HG02885 (cell line): Measurements from ENCODE around the gene CNTLN.
"Not testable (repeated sequence)": the region's sequence is repeated elsewhere in the genome, so short reads cannot be mapped to it uniquely, and the experiment has no call there.

Experiments
- ATAC-seq: cut with Tn5 transposase; IDR thresholded peaks from one replicate; pipeline ENCODE4 v1.9.1; 2021; ENCODE audit warnings: mild to moderate bottlenecking; ENCODE audit not compliant: unreplicated experiment, poor library complexity

The CNTLN gene

DNA sequence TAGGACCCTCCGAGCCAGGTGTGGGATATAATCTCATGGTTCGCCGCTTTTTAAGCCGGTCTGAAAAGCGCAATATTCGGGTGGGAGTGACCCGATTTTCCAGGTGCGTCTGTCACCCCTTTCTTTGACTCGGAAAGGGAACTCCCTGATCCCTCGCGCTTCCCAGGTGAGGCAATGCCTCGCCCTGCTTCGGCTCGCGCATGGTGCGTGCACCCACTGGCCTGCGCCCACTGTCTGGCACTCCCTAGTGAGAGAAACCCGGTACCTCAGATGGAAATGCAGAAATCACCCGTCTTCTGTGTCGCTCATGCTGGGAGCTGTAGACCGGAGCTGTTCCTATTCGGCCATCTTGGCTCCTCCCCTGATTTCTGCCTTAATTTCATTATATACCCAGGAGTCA is 155.8 kb downstream of the CNTLN start:
- ATAC-seq, result not testable (repeated sequence)

DNA sequence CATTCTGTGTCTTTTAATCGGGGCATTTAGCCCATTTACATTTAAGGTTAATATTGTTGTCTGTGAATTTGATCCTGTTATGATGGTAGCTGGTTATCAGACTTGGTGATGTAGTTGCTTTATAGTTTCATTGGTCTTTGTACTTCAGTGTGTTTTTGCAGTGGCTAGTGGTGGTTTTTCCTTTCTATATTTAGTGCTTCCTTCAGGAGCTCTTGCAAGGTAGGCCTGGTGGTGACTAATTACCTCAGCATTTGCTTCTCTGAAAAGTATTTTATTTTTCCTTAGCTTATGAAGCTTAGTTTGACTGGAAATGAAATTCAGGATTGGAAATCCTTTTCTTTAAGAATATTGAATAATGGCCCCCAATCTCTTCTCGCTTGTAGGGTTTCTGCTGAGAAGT is 156.9 kb downstream of the CNTLN start:
- no peak for ATAC-seq

DNA sequence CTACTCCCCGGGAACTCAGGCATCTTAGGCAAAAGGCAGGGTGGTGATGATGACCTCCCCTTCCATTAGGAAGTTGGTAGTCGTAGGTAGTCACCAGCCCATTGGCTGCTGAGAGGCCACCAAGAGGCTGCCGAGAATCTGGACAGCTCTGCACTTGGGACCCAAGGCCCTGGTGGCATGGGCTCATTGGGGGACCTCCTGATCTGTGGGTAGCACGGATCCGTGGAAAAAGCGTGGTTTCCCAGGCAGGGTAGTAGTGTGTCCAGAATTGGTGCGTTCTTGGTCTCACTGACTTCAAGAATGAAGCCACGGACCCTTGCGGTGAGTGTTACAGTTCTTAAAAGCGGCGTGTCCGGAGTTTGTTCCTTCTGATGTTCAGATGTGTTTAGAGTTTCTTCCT is 158.8 kb downstream of the CNTLN start:
- ATAC-seq, result no peak

DNA sequence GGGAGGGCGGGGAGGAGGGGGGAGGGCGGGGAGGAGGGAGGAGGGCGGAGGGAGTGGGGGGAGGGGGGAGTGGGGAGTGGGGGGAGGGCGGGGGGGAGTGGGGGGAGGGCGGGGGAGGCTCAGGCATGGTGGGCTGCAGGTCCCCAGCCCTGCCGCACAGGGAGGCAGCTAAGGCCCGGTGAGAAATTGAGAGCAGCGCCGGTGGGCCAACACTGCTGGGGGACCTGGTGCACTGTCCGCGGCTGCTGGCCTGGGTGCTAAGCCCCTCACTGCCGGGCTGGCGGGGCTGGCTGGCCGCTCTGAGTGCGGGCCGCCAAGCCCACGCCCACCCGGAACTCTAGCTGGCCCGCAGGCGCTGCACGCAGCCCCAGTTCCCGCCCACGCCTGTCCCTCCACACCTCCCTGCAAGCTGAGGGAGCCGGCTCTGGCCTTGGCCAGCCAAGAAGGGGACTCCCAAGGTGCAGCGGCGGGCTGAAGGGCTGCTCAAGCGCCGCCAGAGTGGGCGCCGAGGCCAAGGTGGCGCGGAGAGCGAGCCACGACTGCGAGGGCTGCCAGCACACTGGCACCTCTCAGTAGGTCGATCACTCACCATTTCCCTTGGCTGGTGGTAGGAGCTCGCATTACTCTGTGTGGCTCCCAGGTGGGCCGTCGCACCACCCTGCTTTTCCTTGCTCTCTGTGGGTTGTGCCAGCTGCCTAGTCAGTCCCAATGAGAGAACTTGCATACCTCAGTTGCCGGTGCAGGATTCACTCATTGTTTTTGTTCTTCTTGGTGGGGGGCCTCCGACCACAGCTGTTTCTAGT is 160.2 kb downstream of the CNTLN start:
- ATAC-seq, result no peak

DNA sequence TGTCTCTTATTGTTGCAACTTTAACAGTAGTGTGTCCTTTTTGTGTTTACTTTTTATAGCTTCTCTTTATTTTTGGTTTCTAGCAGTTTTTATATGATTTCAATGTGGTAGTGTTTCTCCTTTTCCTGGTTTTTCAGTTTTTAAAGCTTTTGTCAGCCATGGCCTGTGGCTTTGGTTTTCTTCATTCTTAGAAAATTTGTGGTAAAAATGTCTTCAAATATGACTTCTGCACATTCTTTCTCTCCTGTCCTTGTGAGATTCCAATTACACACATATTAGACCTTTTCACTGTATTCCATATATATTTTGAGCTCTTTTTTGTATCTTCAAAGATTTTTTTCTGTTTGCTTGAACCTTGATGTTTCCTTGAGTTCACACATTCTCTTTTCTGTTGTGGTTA is 180.5 kb downstream of the CNTLN start:
- no peak for ATAC-seq

DNA sequence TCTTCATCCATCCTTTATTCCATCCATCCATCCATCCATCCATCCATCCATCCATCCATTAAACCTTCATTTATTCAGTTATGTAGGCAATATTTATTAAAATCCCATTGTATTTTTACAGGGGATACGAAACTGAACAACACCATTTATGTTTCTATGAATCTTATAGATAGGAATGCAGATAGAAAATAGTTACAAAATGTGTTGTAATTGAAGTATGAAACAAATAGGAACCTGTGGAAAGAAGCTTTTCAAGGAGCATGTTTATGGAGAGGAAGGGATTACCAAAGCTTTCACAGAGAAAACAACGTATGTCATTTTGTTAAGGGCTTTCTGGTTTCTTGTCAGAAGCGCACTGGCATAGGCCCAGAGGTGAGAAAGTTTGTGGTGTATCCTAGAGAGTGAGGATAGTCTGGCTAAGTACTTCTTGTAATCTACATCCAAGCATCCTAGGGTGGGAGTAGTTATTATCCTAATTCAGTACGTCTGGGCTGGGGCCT is 184.0 kb downstream of the CNTLN start:
- no peak for ATAC-seq

DNA sequence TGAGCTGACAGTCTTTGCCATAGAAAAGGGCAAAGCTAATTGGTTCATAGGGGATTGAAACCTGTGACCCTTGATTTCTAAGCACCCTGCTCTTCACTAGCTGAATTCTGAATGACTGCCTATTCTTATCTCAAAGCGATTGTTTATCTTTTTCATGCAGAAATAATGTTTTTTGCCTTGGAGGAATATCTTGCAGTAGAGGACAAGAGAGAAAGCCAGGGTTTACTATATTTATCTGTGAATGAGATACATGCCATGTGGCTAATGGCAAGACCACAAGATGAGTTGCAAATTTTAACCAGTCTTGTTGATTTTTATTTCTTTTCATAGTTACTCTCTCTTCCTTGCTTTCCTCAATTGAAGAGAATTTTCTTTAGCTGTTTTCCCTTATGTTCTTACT is 185.0 kb downstream of the CNTLN start:
- no peak for ATAC-seq

DNA sequence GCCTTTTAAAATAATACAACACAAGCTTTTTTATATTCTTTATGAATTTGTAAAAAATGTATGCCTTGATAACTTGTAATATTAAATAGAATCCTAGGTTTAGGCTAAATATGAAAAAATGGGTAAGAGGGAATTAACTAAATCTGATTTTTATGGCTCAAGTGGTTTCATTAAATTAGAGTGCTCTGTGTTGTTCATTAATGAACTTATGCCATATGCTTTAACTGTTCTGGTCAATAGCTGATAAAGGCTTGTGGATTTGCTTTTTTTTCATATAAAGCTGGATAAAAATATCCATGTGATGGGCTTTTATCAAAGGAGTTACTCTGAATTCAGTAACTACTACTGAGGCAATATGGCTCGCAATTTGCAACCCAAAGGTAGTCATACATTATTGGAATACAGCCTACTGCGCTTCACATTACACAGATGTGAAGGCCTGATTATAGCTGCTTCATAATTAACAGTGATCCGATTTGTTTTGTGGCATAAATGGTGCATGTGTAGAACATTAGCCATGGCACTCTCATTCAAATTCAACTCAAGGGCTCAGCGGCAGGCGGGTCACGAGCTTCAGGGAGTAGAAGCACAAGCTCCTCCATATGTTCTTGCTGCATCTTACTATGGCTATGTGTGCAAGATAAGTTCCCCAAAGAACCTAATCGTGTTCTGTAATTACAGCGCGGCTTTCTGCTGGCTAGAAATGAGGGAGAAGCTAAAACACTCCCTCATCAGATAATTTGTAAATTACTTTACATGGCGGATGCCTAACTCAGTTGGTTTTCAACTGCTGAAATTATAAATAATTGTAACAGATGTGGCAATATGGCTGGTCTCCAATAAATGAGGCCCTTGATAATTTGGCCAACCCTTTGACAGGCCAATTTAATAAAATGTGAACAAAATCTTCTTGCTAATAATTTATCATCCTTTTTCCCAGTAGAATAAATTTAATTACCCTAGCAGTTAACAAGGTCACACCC is 188.3 kb downstream of the CNTLN start:
- no peak for ATAC-seq

DNA sequence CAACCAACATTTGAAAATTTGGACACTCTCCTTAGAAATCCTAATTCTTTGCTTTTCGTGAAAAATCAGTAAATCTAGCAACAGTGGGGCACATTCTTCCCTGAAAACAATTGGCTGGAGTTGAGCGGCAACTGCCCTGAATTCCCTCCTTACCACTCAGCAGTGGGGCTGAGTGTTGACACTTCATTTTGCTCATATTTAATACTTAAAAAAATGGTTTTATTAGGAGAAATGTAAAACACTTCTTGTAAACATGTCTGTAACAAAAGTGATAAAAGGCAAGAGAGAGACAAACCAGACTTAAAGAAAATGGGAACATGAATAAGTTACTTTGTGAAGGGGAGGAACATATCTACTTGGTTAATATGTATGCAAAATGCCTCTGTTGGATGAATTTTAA is 193.5 kb downstream of the CNTLN start:
- no peak for ATAC-seq

DNA sequence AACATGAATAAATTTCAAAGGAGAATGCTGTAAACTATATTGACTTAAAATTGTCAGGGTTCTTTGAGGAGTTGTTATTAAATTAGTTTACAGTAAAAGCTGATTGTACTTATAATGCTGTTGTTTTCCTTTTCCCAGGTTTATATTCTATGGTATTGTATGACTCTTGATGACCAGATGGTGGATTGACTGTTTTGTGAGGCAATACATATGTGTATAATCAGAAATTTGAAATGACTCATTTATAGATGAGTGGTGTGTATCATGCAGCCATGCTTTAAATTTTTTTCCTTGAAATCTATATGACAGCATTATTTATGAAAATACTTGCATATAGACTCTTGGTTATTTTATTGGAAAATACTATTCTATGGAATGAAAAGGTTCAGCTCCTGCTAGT is 195.3 kb downstream of the CNTLN start:
- ATAC-seq, result no peak

DNA sequence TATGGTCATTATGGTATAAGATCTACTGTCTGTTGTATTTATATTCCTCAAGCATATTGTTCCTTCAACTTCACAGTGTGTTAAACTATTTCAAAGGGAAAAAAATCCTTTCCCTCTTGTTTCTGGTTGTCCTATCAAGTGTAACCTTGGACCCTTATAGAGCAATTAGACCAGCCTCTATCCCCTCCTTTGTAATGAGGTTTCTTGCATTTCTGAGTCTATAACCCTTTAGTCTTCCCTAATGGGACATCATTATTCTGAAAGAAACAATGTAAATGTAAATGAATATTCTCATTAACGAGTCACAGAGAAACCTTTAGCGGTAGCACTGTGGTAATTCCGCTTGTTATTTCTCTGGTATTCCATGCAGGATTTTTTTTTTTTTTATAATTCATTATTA is 197.3 kb downstream of the CNTLN start:
- no peak for ATAC-seq

DNA sequence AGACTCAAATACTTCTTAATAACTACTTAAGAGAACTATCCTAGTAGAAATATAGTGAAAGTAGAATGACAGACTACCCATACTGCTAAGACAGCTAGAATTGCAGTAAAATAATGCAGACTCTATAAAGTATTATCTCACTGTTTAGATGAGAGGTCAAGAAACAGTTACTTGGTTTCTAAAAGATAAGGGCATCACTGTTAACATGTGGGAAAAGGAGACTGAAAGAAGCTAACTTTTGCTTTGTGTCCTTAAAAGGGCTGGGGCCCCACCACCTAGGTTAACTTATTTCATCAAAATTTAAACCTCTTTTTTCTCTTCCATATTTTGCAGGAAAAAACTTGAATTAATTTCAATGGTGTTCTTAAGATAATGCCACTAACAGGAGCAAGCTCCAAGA is 204.3 kb downstream of the CNTLN start:
- ATAC-seq, result no peak

DNA sequence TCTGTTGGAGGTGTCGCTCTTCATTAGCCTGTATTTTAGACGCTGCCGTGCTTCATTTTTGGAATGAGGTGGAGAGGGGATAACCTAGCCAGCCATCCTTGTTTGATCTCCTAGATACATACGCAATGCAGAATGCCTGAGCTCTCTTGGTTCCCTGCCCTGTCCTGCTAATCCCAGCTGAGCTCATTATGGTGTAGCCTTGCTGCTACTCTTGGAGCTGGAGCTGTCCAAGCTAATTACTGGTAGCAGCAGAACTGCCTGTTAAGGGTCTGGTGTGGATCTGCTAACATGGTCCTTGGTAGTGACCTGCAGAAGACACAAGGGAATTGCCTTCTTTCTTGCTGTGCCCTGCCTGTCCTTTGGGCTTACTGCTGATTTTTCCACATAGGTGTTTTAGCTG is 207.9 kb downstream of the CNTLN start:
- no peak for ATAC-seq

DNA sequence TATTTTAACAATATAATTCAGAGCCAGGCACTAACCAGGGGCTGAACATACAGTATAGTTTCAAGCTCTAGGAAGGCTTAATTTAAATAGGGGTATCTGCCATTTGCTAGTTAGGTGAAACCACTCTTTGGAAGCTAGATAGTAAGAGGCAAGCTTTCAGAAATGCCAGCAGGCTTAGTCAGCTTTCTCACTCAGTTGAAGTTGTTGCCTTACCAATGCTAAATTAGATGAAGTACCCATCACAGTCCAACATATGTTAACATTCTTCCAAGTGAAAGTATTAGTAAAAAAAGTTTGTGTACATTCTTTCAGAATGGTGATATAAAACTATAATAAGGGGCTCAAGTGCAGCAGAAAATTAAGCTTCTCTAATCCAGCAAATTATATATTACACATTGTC is 215.0 kb downstream of the CNTLN start:
- no peak for ATAC-seq

DNA sequence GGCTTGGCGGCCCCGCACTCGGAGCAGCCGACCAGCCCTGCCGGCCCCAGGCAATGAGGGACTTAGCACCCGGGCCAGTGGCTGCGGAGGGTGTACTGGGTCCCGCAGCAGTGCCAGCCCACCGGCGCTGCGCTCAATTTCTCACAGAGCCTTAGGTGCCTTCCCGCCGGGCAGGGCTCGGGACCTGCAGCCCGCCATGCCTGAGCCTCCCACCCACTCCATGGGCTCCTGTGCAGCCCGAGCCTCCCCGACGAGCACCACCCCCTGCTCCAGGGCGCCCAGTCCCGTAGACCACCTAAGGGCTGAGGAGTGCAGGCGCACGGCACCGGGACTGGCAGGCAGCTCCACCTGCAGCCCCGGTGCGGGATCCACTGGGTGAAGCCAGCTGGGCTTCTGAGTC is 219.2 kb downstream of the CNTLN start:
- not testable (repeated sequence) for ATAC-seq

DNA sequence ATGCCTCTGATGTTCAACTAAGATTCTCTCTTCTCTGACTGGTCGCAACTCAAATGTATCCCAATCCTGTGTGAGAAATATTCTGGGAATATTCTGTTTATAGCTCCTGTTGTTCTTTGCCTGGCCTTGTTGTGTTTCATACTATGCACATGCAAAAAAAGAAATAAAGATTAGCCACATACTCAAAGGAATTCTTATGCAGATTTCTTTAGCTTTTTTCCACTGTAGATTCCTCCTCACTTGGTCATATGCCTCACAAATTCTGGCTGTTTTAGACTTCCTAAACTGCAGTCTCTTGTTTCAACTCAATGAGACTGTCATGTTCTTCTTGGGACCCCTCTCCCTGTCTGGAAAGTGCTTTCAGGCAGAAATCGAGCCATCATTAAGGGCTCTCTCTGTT is 226.5 kb downstream of the CNTLN start:
- ATAC-seq, result no peak

DNA sequence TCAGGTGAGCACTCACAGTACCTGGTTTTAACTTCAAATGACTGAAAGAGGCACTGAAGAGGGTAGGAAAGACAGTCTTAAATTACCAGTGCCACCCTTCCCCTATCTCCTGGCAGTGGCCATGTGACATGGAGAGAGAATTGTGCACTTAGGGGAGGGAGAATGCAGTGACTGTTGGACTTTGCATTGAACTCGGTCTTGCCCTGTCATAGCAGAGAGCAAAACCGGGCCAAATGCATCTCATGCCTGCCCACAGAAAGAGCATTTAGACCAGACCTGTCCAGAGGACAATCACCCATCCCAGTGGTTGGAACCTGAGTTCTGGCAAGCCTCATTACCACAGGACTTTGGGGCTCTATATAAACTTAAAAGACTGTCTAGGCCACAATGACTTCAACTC is 232.2 kb downstream of the CNTLN start:
- ATAC-seq, result no peak

DNA sequence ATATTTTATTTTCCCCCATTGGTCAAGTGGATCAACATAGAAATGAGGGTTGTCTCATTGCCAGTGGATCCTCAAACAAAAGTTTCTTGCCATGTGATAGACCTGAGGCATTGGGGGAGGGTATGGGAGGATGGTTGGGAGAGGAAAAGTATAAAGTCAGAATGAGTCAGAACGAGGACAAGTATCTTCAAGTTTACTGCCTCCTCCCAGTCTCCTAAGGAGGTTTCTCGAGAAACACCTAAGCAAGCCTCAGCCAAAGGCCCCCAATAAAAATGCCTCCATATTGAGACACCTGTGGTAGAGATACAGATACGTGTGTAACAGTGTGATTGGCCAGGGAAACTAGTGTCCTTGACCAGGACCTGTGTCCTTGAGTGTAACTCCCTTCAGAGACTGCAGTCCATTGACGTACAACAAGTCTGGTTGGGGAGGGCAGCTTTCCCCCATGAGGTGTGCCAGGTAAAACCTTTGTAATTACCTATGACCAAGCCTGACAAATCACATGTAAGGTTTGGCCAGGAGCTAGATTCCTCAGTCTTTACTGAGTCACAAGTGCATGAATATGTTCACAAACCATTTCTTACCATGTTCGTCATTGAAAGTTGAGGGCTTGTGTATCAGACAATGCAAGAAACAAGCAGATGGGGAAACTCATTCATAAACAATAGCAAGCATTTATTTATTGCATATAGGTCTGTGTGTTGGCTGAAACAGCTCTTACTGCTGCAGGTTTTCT is 245.5 kb downstream of the CNTLN start:
- ATAC-seq, result no peak

DNA sequence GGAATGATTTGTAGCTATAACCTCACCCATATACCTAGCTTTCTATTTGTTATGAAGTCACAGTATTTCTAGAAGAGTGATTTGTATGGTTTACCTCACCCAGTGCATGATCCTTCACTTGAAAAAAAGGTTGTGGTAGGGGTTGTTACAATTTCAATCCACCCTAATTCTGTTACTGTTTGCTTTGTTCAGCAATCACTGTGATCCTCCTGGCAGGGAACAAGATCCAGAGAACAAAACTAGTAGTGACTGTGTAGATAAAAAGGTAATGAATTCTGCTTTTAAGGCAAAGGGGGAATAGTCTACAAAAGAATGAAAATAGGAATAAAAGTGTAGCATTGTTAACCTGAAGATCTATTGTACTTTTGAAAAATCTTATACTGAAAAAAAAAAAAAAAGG is 252.7 kb downstream of the CNTLN start:
- no peak for ATAC-seq

DNA sequence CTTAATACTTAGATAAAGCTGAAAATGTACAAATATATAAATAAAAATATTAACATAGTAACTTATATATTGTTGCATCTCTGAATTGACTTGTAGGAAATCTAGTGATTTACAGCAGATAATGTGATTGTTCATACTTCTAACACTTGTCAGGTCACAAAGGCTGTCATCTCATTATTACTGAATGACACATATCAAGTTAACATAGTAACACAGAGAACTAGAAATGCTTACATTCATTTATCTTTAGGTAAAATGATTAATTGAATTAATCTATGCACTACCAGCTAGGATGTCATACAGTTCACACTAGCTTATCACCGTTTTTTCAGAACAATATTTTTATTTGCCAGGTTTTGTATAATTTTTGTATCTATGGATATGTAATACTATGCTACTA is 254.2 kb downstream of the CNTLN start:
- no peak for ATAC-seq
